HCT116 (cell line): ENCODE data around the gene IMMP2L. TPM values are rescaled to one million over a fixed set of nuclear protein-coding genes. Genes with fewer than 3 reads are reported as not detected.

Experiments
- ATAC-seq: fragments of 200-7000 bp; cut with Tn5 transposase; 2 replicates; pipeline ENCODE4 v1.9.1; 2020; ENCODE audit warnings: mild to moderate bottlenecking, moderate library complexity
- BruUV-seq: library from RNA; stranded (reverse); fragments of 400-500 nt; replicated peaks from 2 replicates; lab custom pipeline; 2021; lab: Mats Ljungman, UMichigan
- CTCF ChIA-PET: fragments of 300-600 bp; sonication (Branson Sonifier 250); formaldehyde crosslinking; loops from one replicate; lab custom pipeline; 2021; ENCODE audit warnings: antibody characterized with exemption; lab: Charles Lee
- POLR2A ChIA-PET: fragments of 300-600, 350-600 bp; sonication (Branson Sonifier 250); formaldehyde crosslinking; loops from one replicate; lab custom pipeline; 2021; ENCODE audit warnings: antibody characterized with exemption; lab: Charles Lee
- RAD21 ChIA-PET, 2 experiments: fragments of 300-600 bp; sonication (Branson Sonifier 250); formaldehyde crosslinking; loops; one replicate each; lab custom pipeline; 2023; ENCODE audit warnings: low total read pairs in 2 of 2; ENCODE audit not compliant: uncharacterized antibody in 2 of 2, unreplicated experiment in 2 of 2, low non-redundant PET in 1 of 2; lab: Charles Lee
- DNase-seq: peaks from one replicate; pipeline ENCODE4 v3.0.0-alpha.2; 2010; ENCODE audit warnings: low read depth, low spot score
- H2AFZ ChIP-seq: fragments of 200-600 bp; shearing (Covaris generic), sonication (generic); 2 replicates; pipeline ENCODE4 v1.6.1; 2017; ENCODE audit warnings: low read depth, mixed run types, mixed read lengths, antibody characterized with exemption, low read length; ENCODE audit not compliant: poor library complexity, severe bottlenecking
- H3K27ac ChIP-seq: 2 replicates; pipeline ENCODE4 v1.5.1; 2012; ENCODE audit warnings: low read depth, low read length
- H3K27me3 ChIP-seq: fragments of 200-600 bp; sonication (generic); 2 replicates; pipeline ENCODE4 v1.6.1; 2016; ENCODE audit warnings: mixed run types, low read length, mixed read lengths; ENCODE audit not compliant: insufficient read depth
- H3K36me3 ChIP-seq, 2 experiments: fragments of 200-500 bp in 1 of 2; fragments of 200-600 bp in 1 of 2; sonication (Bioruptor generic) in 1 of 2; sonication (generic) in 1 of 2; 2 replicates each; pipeline versions ENCODE4 v1.5.1 to v1.6.1; 2014 to 2016; ENCODE audit warnings: low read length in 2 of 2, inconsistent platforms in 1 of 2, mixed read lengths in 1 of 2, mixed run types in 1 of 2; ENCODE audit not compliant: insufficient read depth in 2 of 2, control insufficient read depth in 1 of 2
- H3K4me1 ChIP-seq, 2 experiments: fragments of 200-600 bp in 1 of 2; sonication (generic) in 1 of 2; 2 replicates each; pipeline versions ENCODE4 v1.5.1 to v1.6.1; 2012 to 2017; ENCODE audit warnings: low read length in 2 of 2, inconsistent platforms in 1 of 2, mild to moderate bottlenecking in 1 of 2, mixed read lengths in 1 of 2, mixed run types in 1 of 2, moderate library complexity in 1 of 2; ENCODE audit not compliant: insufficient read depth in 2 of 2, control insufficient read depth in 1 of 2
- H3K4me2 ChIP-seq: fragments of 200-600 bp; sonication (generic); 2 replicates; pipeline ENCODE4 v1.6.1; 2017; ENCODE audit warnings: mixed run types, low read length, mixed read lengths
- H3K4me3 ChIP-seq, 2 experiments: fragments of 200-600 bp in 1 of 2; sonication (generic) in 1 of 2; replicated peaks in 1 of 2; 2 replicates each; pipeline ENCODE4 v1.5.1; 2011 to 2016; ENCODE audit warnings: low read length in 2 of 2, control low read depth in 1 of 2, low read depth in 1 of 2, mild to moderate bottlenecking in 1 of 2, mixed read lengths in 1 of 2, mixed run types in 1 of 2
- H3K79me2 ChIP-seq: fragments of 200-600 bp; sonication (generic); 2 replicates; pipeline ENCODE4 v1.6.1; 2017; ENCODE audit warnings: mild to moderate bottlenecking, mixed run types, low read length, moderate library complexity, mixed read lengths; ENCODE audit not compliant: insufficient read depth
- H3K9ac ChIP-seq: fragments of 200-600 bp; sonication (generic); 2 replicates; pipeline ENCODE4 v1.6.1; 2016; ENCODE audit warnings: low read length, mixed read lengths
- H3K9me2 ChIP-seq: fragments of 200-600 bp; sonication (generic), shearing (Covaris generic); 2 replicates; pipeline ENCODE4 v1.6.1; 2017; ENCODE audit warnings: mixed run types, mild to moderate bottlenecking, moderate library complexity; ENCODE audit not compliant: insufficient read depth
- H3K9me3 ChIP-seq, 2 experiments: fragments of 200-500 bp in 1 of 2; fragments of 200-600 bp in 1 of 2; sonication (Bioruptor generic) in 1 of 2; sonication (generic) in 1 of 2; 2 replicates each; pipeline ENCODE4 v1.6.1; 2014 to 2017; ENCODE audit warnings: low read length in 2 of 2, mixed read lengths in 2 of 2, inconsistent platforms in 1 of 2, low read depth in 1 of 2, mild to moderate bottlenecking in 1 of 2, mixed run types in 1 of 2, moderate library complexity in 1 of 2; ENCODE audit not compliant: control insufficient read depth in 1 of 2, insufficient read depth in 1 of 2
- H4K20me1 ChIP-seq: fragments of 200-600 bp; sonication (generic), shearing (Covaris generic); 2 replicates; pipeline ENCODE4 v1.6.1; 2017; ENCODE audit warnings: mixed run types, mild to moderate bottlenecking, moderate library complexity; ENCODE audit not compliant: insufficient read depth
- CBX3 ChIP-seq: IDR thresholded peaks from 2 replicates; pipeline ENCODE4 v1.6.1; 2012; ENCODE audit warnings: low read depth
- CEBPB ChIP-seq: IDR thresholded peaks from 2 replicates; pipeline ENCODE4 v1.6.1; 2012; ENCODE audit warnings: low read depth
- EGR1 ChIP-seq: IDR thresholded peaks from 2 replicates; pipeline ENCODE4 v1.6.1; 2012; ENCODE audit warnings: low read depth
- EZH2 ChIP-seq: fragments of 200-600 bp; sonication (generic); IDR thresholded peaks from 2 replicates; pipeline ENCODE4 v1.6.1; 2017; ENCODE audit warnings: antibody characterized with exemption, mixed run types
- EZH2phosphoT487 ChIP-seq: fragments of 200-600 bp; IDR thresholded peaks from 2 replicates; pipeline ENCODE4 v1.6.1; 2018; ENCODE audit warnings: antibody characterized with exemption, borderline replicate concordance
- FOSL1 ChIP-seq: IDR thresholded peaks from 2 replicates; pipeline ENCODE4 v1.6.1; 2012; ENCODE audit warnings: low read depth
- RAD21 ChIP-seq: IDR thresholded peaks from 2 replicates; pipeline ENCODE4 v1.6.1; 2012; ENCODE audit warnings: low read depth, mild to moderate bottlenecking
- SP1 ChIP-seq: IDR thresholded peaks from 2 replicates; pipeline ENCODE4 v1.6.1; 2012; ENCODE audit warnings: low read depth
- SRF ChIP-seq: IDR thresholded peaks from 2 replicates; pipeline ENCODE4 v1.6.1; 2012; ENCODE audit warnings: low read depth
- TCF7L2 ChIP-seq: IDR thresholded peaks from 2 replicates; pipeline ENCODE4 v1.7.0; 2011; ENCODE audit warnings: borderline replicate concordance, inconsistent platforms; ENCODE audit not compliant: insufficient read depth, insufficient read length; ENCODE audit errors: extremely low read depth
- YY1 ChIP-seq: IDR thresholded peaks from 2 replicates; pipeline ENCODE4 v1.6.1; 2011; ENCODE audit warnings: low read length, low read depth, moderate library complexity, mild to moderate bottlenecking; ENCODE audit not compliant: insufficient replicate concordance; ENCODE audit errors: extremely low read depth
- intact Hi-C: fragments of 100-400 bp; cut with micrococcal nuclease; formaldehyde crosslinking; loops from 2 replicates; pipeline ENCODE4 v1.10.0; 2022
- total RNA-seq: library from RNA; stranded (reverse); gene quantifications from one replicate; pipeline ENCODE4 v1.2.1, GENCODE V29; 2021; ENCODE audit not compliant: unreplicated experiment
- TF ChIP-seq, protein P1 (sequence below): IDR thresholded peaks from 2 replicates; pipeline ENCODE4 v1.6.1; 2012
- TF ChIP-seq, protein P2 (sequence below): IDR thresholded peaks from 2 replicates; pipeline ENCODE4 v1.6.1; 2012; ENCODE audit warnings: low read depth
- TF ChIP-seq, protein P3 (sequence below): IDR thresholded peaks from 2 replicates; pipeline ENCODE4 v1.6.1; 2011; ENCODE audit warnings: mild to moderate bottlenecking, low read length, moderate library complexity; ENCODE audit not compliant: insufficient replicate concordance; ENCODE audit errors: extremely low read depth

Gene IMMP2L
- total RNA-seq, 1 experiment from 2014 or later, result 21.1 TPM

DNA sequence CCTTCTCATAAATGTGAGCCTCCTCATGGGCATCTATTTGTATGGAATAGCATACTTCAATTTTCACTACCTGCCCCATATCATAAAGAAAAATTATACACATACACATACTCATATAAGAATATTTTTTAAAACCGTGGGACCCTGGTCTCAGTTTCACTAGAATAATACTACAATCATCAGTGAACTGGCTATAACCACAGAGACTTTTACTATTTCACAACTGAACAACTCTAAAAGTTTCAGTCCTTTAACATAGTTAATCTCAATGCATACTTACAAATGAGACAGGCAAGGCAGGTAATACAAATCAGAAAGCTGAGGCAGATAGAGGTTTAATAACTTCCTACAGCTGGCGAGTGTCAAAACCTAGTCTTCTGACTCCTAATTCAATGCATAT, 388.3 kb downstream of the IMMP2L start:
- Histone ChIP-seq H3K4me2 (no peak overlapping the region), H3K36me3 (no peaks in the 10 kb centered on the region), H3K79me2 (no peaks in the 10 kb centered on the region), H3K4me1 (no peaks in the 10 kb centered on the region), H3K27ac (no peak overlapping the region), H3K4me3 (no peak overlapping the region)
- POLR2A ChIA-PET, result no interaction called here
- intact Hi-C loops, result no loop called here
- no peak for DNase-seq
- ATAC-seq, result no peak
- TF ChIP-seq CBX3 (no peak), CEBPB (no peak), RAD21 (no peak), TCF7L2 (no peak), EZH2 (no peak), EZH2phosphoT487 (no peak), SRF (no peak), YY1 (no peak)
- TF ChIP-seq, protein P1, sequence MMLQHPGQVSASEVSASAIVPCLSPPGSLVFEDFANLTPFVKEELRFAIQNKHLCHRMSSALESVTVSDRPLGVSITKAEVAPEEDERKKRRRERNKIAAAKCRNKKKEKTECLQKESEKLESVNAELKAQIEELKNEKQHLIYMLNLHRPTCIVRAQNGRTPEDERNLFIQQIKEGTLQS, result no peak
- TF ChIP-seq, all 23 proteins: peak for 0
- Histone ChIP-seq H3K9me3 (no peaks in the 10 kb centered on the region), H3K27me3 (no peaks in the 10 kb centered on the region), H2AFZ (no peak overlapping the region), H3K9me2 (no peaks in the 10 kb centered on the region), H3K9ac (no peak overlapping the region), H4K20me1 (no peaks in the 10 kb centered on the region)
- CTCF ChIA-PET, result no interaction called here
- BruUV-seq, result no TSS peak
- RAD21 ChIA-PET, result no interaction called here

DNA sequence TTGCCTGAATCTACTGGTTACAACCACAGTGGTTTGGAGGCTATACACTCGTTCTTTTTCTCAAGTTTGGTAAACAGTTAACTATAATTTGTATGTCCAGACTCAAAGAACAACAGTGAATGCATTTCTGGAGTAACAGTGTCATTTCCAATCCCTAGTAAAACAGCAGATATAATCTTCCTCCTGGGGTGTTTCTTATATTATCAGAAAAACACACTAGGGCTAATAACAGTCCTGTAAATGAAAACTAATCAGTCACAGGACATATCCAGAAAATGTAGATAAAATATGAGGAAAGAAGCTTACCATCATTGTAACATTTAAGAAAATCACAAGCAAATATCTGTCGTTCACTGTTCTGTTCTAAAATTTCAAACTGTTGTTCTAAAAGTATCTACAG, 388.8 kb downstream of the IMMP2L start:
- intact Hi-C loops, result no loop called here
- Histone ChIP-seq H3K4me2 (no peak overlapping the region), H2AFZ (no peak overlapping the region), H3K36me3 (no peaks in the 10 kb centered on the region), H3K27ac (no peak overlapping the region), H3K4me3 (no peak overlapping the region), H3K9ac (no peak overlapping the region), H3K79me2 (no peaks in the 10 kb centered on the region), H3K9me2 (no peaks in the 10 kb centered on the region), H3K9me3 (no peaks in the 10 kb centered on the region), H4K20me1 (no peaks in the 10 kb centered on the region), H3K27me3 (no peaks in the 10 kb centered on the region), H3K4me1 (no peaks in the 10 kb centered on the region)
- ChIA-PET POLR2A (no interaction called here), RAD21 (no interaction called here), CTCF (no interaction called here)
- BruUV-seq, result no TSS peak
- DNase-seq, result no peak
- ATAC-seq, result no peak
- TF ChIP-seq FOSL1 (no peak), EGR1 (no peak), SP1 (no peak)
- TF ChIP-seq, protein P2, sequence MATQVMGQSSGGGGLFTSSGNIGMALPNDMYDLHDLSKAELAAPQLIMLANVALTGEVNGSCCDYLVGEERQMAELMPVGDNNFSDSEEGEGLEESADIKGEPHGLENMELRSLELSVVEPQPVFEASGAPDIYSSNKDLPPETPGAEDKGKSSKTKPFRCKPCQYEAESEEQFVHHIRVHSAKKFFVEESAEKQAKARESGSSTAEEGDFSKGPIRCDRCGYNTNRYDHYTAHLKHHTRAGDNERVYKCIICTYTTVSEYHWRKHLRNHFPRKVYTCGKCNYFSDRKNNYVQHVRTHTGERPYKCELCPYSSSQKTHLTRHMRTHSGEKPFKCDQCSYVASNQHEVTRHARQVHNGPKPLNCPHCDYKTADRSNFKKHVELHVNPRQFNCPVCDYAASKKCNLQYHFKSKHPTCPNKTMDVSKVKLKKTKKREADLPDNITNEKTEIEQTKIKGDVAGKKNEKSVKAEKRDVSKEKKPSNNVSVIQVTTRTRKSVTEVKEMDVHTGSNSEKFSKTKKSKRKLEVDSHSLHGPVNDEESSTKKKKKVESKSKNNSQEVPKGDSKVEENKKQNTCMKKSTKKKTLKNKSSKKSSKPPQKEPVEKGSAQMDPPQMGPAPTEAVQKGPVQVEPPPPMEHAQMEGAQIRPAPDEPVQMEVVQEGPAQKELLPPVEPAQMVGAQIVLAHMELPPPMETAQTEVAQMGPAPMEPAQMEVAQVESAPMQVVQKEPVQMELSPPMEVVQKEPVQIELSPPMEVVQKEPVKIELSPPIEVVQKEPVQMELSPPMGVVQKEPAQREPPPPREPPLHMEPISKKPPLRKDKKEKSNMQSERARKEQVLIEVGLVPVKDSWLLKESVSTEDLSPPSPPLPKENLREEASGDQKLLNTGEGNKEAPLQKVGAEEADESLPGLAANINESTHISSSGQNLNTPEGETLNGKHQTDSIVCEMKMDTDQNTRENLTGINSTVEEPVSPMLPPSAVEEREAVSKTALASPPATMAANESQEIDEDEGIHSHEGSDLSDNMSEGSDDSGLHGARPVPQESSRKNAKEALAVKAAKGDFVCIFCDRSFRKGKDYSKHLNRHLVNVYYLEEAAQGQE, result no peak
- TF ChIP-seq, protein P3, sequence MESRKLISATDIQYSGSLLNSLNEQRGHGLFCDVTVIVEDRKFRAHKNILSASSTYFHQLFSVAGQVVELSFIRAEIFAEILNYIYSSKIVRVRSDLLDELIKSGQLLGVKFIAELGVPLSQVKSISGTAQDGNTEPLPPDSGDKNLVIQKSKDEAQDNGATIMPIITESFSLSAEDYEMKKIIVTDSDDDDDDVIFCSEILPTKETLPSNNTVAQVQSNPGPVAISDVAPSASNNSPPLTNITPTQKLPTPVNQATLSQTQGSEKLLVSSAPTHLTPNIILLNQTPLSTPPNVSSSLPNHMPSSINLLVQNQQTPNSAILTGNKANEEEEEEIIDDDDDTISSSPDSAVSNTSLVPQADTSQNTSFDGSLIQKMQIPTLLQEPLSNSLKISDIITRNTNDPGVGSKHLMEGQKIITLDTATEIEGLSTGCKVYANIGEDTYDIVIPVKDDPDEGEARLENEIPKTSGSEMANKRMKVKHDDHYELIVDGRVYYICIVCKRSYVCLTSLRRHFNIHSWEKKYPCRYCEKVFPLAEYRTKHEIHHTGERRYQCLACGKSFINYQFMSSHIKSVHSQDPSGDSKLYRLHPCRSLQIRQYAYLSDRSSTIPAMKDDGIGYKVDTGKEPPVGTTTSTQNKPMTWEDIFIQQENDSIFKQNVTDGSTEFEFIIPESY, result no peak
